PC-9 (cell line): ENCODE measurements around the gene EML6.

ENCODE experiments used
- CTCF ChIP-seq: fragments of 200-600 bp; sonication (generic); conservative IDR thresholded peaks from 2 replicates; pipeline ENCODE4 v1.6.1; 2017; ENCODE audit warnings: mixed run types, antibody characterized with exemption, mild to moderate bottlenecking, moderate library complexity
- EZH2 ChIP-seq: fragments of 200-600 bp; sonication (generic); IDR thresholded peaks from 2 replicates; pipeline ENCODE4 v1.8.0; 2017; ENCODE audit warnings: antibody characterized with exemption, low read depth

- TF ChIP-seq CTCF (no peak), EZH2 (no peak)
These were observed 234.0 kb downstream of the EML6 start for GRCh38 chr2:54957321-54957999.
